HG02973 (cell line): Measurements from ENCODE around the gene PPP1R36.
A peak's percentile ranks its signal among the peaks of the same experiment; 100 is the strongest.
"Not testable (repeated sequence)": the region's sequence is repeated elsewhere in the genome, so short reads cannot be mapped to it uniquely, and the experiment has no call there.

Source experiments
- ATAC-seq: cut with Tn5 transposase; IDR thresholded peaks from one replicate; pipeline ENCODE4 v1.9.1; 2021; ENCODE audit warnings: moderate library complexity; ENCODE audit not compliant: unreplicated experiment

PPP1R36 gene

GRCh38 chr14:64517667-64518066, 32.1 kb upstream of the PPP1R36 start:
- ATAC-seq: not testable (repeated sequence)

- no peak for ATAC-seq
Measured at GRCh38 chr14:64518229-64518628, 31.5 kb upstream of the PPP1R36 start.

GRCh38 chr14:64520699-64521098, 29.1 kb upstream of the PPP1R36 start:
- no peak for ATAC-seq

GRCh38 chr14:64522591-64523355, 27.0 kb upstream of the PPP1R36 start:
- ATAC-seq: no peak

- no peak for ATAC-seq
Measured at GRCh38 chr14:64525354-64525753, 24.4 kb upstream of the PPP1R36 start.

- ATAC-seq: no peak
Measured at GRCh38 chr14:64531567-64531966, 18.2 kb upstream of the PPP1R36 start.

GRCh38 chr14:64536488-64537245, 13.1 kb upstream of the PPP1R36 start:
- ATAC-seq: no peak

- peak; percentile 92 for ATAC-seq
Measured at GRCh38 chr14:64540208-64541202, 9.3 kb upstream of the PPP1R36 start, which contains the start of gene HSPA2. TSS of gene HSPA2 (plus strand) at chr14:64540741. CDS start at chr14:64540850, 109 bp downstream.

GRCh38 chr14:64541261-64541971, 8.3 kb upstream of the PPP1R36 start:
- no peak for ATAC-seq

GRCh38 chr14:64541972-64542835, 7.6 kb upstream of the PPP1R36 start:
- no peak for ATAC-seq

GRCh38 chr14:64542836-64543201, 6.9 kb upstream of the PPP1R36 start:
- ATAC-seq: no peak

- no peak for ATAC-seq
Measured at GRCh38 chr14:64544607-64545312, 5.0 kb upstream of the PPP1R36 start.

- ATAC-seq: no peak
Measured at GRCh38 chr14:64549016-64549415, 745 bp upstream of the PPP1R36 start.

GRCh38 chr14:64550621-64551333, 1.0 kb downstream of the PPP1R36 start:
- no peak for ATAC-seq

GRCh38 chr14:64554556-64554955, 4.8 kb downstream of the PPP1R36 start:
- ATAC-seq: no peak

GRCh38 chr14:64556526-64556925, 6.8 kb downstream of the PPP1R36 start:
- ATAC-seq: no peak

GRCh38 chr14:64558216-64558615, 8.5 kb downstream of the PPP1R36 start:
- ATAC-seq: not testable (repeated sequence)

GRCh38 chr14:64561631-64562030, 11.9 kb downstream of the PPP1R36 start:
- no peak for ATAC-seq
